Astrocyte of the hippocampus (primary cell): ENCODE measurements around the gene CCDC127.

Experiments used
- DNase-seq: peaks from one replicate; pipeline ENCODE4 v3.0.0; 2011; ENCODE audit warnings: low read depth, low spot score

The CCDC127 gene

GRCh38 chr5:203246-203930 is 14.6 kb downstream of the CCDC127 start:
- no peak for DNase-seq

- no peak for DNase-seq
These were observed 16.3 kb downstream of the CCDC127 start for GRCh38 chr5:201672-202071.

- no peak for DNase-seq
These were observed 17.0 kb downstream of the CCDC127 start for GRCh38 chr5:200985-201384.

GRCh38 chr5:199950-200645 is 17.9 kb downstream of the CCDC127 start:
- DNase-seq = no peak

- DNase-seq = no peak
These were observed 18.6 kb downstream of the CCDC127 start for GRCh38 chr5:199197-199949.

- no peak for DNase-seq
These were observed 19.3 kb downstream of the CCDC127 start for GRCh38 chr5:198516-199196.

GRCh38 chr5:197892-198489 is 20.0 kb downstream of the CCDC127 start:
- no peak for DNase-seq

- peak; percentile 58 for DNase-seq
These were observed 20.9 kb downstream of the CCDC127 start for GRCh38 chr5:197031-197430.

GRCh38 chr5:196350-196749 is 21.6 kb downstream of the CCDC127 start:
- DNase-seq = no peak

GRCh38 chr5:195401-196160 is 22.4 kb downstream of the CCDC127 start:
- no peak for DNase-seq

GRCh38 chr5:194603-195209 is 23.2 kb downstream of the CCDC127 start:
- DNase-seq = no peak

GRCh38 chr5:194102-194501 is 23.9 kb downstream of the CCDC127 start:
- DNase-seq = no peak

GRCh38 chr5:192970-193831 is 24.8 kb downstream of the CCDC127 start:
- DNase-seq = no peak

GRCh38 chr5:192691-192969 is 25.3 kb downstream of the CCDC127 start:
- DNase-seq = no peak

- DNase-seq = no peak
These were observed 25.8 kb downstream of the CCDC127 start for GRCh38 chr5:191949-192690.

- peak; percentile 41 for DNase-seq
These were observed 26.7 kb downstream of the CCDC127 start, which contains the start of gene LRRC14B for GRCh38 chr5:191036-191948. Gene LRRC14B, plus strand, starts transcription at chr5:191495. Its CDS starts 44 bp downstream, at chr5:191539.

- DNase-seq = no peak
These were observed 27.5 kb downstream of the CCDC127 start for GRCh38 chr5:190366-191035.
